Measurements from ENCODE around the gene KRTAP10-3.

The KRTAP10-3 gene

DNA sequence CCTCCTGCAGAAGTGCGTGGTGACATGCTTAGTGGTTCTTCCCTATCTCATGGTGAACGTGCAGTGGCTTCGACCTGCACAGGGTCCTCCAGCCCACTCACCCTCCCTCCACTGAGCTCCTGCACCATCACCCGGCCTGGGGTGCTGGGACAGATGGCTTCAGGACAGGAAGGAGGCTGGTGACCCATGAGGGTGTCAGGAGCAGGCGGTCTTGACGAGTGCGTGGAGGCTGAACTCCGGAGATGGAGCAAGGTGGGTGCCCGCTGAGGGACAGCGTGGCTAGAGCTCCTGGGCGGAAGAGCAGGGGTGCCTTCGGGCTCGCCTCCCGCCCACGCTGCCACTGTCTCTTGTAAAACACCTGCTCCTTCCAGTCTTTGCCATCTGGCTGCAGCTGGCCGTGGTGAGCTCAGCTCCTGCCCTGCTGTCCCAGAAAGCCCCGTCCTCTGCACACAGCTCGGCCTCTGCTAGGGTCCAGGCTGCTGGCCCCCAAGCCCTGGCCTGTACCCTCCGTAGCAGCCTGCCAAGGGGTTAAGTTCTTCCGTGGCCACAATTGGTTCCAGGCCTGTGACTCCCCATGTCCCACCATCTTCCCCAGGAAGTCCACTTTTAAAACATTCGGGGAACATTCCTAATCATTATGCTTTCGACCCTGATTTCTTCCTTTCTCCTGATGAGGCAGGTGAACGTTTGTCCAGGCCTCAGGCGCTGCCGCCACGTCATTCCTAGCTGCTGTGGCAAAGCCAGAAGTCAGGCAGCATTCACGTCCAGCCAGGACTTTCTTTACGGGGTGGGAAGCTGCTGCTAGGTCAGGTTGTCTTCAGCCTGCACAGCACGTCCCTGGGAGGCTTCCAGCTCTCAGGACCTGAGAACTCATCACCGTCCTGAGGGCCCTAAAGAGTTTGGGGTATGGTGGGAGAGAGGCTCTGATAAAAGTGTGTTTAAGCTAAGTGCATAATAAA lies 26.7 kb downstream of the KRTAP10-3 start:
- no peaks in the 10 kb centered on the region for H3K4me1 ChIP-seq
- no peak overlapping the region for H2AFZ ChIP-seq
- H3K27ac ChIP-seq: no peak overlapping the region
- H3K27me3 ChIP-seq (ENCODE audit: control insufficient read depth, insufficient read depth, low read length): no peaks in the 10 kb centered on the region
- no peak overlapping the region for H3K9ac ChIP-seq
- no peak for TF ChIP-seq CTCF (IDR thresholded peaks at IDR 0.05)
- no peaks in the 10 kb centered on the region for H3K79me2 ChIP-seq
- H3K4me3 ChIP-seq (ENCODE audit: low read depth, low read length): no peak overlapping the region
- H3K9me3 ChIP-seq (ENCODE audit: control insufficient read depth, low read length): no peaks in the 10 kb centered on the region
- H3K36me3 ChIP-seq (ENCODE audit: control insufficient read depth, insufficient read depth, low read length): no peaks in the 10 kb centered on the region
- no peak overlapping the region for H3K4me2 ChIP-seq (ENCODE audit: low read length)

DNA sequence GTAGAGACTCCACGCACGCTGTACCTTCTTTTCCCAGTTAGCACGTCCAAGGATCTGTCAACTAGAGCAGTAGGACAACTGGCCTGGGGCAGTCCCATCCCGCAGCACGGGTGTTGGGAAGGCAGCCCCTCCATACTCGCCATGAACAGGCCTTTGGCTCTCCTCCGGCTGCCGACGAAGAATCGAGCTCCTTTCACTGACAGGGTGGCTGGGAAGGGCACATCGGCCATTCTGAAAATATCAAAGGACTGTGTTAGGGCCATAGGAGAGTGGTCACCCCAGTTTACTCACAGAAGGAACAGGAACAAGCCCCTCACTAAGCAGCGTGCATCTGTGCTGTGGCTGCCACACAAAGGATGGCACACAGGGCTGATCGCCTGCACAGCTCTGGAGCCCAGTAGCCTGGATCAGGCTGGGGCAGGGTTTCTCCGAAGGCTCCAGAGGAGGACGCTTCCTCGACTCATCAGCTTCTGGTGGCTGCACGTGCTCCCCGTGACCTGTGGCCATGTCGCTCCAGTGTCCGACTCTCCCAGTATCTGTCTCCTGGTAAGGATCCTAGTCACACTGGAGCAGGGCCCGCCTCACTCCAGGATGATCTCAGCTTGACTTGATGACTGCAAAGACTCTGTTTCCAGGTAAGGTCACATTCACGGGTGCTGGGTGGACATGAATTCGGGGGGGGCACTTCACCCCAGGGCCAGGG lies 27.5 kb downstream of the KRTAP10-3 start:
- H3K36me3 ChIP-seq (ENCODE audit: control insufficient read depth, insufficient read depth, low read length): no peaks in the 10 kb centered on the region
- H3K4me1 ChIP-seq: no peaks in the 10 kb centered on the region
- no peak overlapping the region for H3K4me2 ChIP-seq (ENCODE audit: low read length)
- TF ChIP-seq CTCF (IDR thresholded peaks at IDR 0.05): no peak
- H2AFZ ChIP-seq: no peak overlapping the region
- no peaks in the 10 kb centered on the region for H3K79me2 ChIP-seq
- no peak overlapping the region for H3K9ac ChIP-seq
- no peaks in the 10 kb centered on the region for H3K9me3 ChIP-seq (ENCODE audit: control insufficient read depth, low read length)
- no peak overlapping the region for H3K27ac ChIP-seq
- H3K4me3 ChIP-seq (ENCODE audit: low read depth, low read length): no peak overlapping the region
- no peaks in the 10 kb centered on the region for H3K27me3 ChIP-seq (ENCODE audit: control insufficient read depth, insufficient read depth, low read length)

GRCh38 chr21:44530221-44530902 lies 28.2 kb downstream of the KRTAP10-3 start:
- Histone ChIP-seq H3K27ac (no peak overlapping the region), H3K9me3 (ENCODE audit: control insufficient read depth, low read length) (no peaks in the 10 kb centered on the region), H3K4me2 (ENCODE audit: low read length) (no peak overlapping the region), H3K4me1 (no peaks in the 10 kb centered on the region), H3K9ac (no peak overlapping the region), H3K4me3 (ENCODE audit: low read depth, low read length) (no peak overlapping the region), H3K36me3 (ENCODE audit: control insufficient read depth, insufficient read depth, low read length) (no peaks in the 10 kb centered on the region), H3K79me2 (no peaks in the 10 kb centered on the region), H2AFZ (no peak overlapping the region), H3K27me3 (ENCODE audit: control insufficient read depth, insufficient read depth, low read length) (no peaks in the 10 kb centered on the region)
- no peak for TF ChIP-seq CTCF (IDR thresholded peaks at IDR 0.05)

DNA sequence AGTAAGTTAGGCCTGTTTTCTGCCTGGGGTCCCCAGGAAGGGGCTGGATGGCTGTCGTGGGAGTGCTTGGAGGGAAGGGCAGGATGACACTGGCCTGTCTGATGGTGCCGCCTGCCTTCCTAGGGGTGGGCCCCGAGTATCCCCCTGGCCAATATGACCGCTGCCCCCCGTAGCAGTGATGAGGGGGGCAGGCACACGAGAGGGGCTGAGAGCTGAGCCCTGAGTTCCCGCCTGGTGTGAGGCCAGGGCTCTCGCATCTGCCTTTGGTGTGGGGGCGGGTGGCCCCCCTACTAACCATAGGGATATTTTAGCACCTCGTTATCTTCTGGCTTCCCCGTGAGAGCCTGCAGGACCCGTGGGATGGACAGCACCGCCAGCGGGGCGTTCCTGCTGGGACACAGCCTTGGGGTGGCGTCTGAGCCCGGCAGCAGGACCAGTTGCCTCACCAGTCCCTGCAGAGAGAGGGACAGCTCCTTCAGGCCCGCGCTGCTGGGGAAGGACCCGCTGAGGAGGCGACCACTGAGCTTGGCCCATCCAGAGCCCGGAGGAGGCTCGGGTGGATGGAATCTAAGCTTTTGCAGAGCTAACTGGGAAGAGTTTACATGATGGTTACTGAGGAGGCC lies 29.0 kb downstream of the KRTAP10-3 start:
- Histone ChIP-seq H3K4me2 (ENCODE audit: low read length) (no peak overlapping the region), H3K4me3 (ENCODE audit: low read depth, low read length) (no peak overlapping the region), H3K9ac (no peak overlapping the region), H3K4me1 (no peaks in the 10 kb centered on the region), H3K36me3 (ENCODE audit: control insufficient read depth, insufficient read depth, low read length) (no peaks in the 10 kb centered on the region), H3K9me3 (ENCODE audit: control insufficient read depth, low read length) (no peaks in the 10 kb centered on the region), H3K79me2 (no peaks in the 10 kb centered on the region), H3K27me3 (ENCODE audit: control insufficient read depth, insufficient read depth, low read length) (no peaks in the 10 kb centered on the region), H2AFZ (no peak overlapping the region), H3K27ac (no peak overlapping the region)
- no peak for TF ChIP-seq CTCF (IDR thresholded peaks at IDR 0.05)

Measured in parathyroid adenoma (tissue), 2 donors.